NCI-H187 (cell line): ENCODE measurements around the gene SPINT2.

Source experiments
- DNase-seq, 2 experiments: peaks; one replicate each; lab custom pipeline; 2025; lab: John Stamatoyannopoulos, UW

Gene SPINT2

GRCh38 chr19:38294090-38294489 lies 29.7 kb downstream of the SPINT2 start:
- DNase-seq: no peak

DNA sequence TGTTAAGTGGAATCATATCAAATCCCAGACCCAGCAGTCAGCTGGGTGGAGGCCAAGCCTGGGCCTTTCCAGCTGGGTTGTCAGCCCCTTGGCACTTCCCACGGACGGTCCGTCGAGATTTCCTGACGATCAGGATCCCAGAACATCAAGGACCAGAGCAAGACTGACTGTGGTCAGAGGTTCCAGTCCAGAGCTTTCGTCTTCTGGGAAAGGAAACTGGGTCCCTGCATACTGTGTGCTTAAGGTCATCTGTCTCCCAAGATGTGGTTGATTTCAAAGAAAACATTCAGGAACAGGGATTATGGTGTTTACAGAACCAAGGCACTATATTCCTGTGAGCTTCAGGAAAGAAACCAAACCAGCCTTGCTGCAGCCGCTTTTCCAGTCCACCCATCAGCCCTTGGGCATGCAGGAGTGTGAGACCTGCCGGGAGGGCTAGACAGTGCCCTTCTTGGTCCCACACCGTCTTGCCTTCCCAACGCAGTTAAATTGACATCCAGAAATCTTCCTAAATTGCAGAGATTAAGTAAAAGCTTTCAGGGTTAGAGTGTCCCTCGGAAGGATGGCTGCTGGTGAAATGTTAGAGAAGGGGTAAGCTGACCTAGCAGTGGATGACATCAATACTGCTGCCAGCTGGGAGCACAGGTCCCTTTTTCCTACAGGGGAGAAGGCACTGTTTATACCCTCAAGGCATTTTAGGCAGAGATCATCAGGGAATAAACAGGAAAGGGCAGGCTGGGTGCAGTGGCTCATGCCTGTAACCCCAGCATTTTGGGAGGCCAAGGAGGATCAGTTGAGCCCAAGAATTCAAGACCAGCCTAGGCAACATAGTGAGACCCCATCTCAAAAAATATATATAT lies 34.7 kb downstream of the SPINT2 start:
- DNase-seq: no peak

GRCh38 chr19:38303517-38304351 lies 39.4 kb downstream of the SPINT2 start, which contains the start of gene C19orf33:
Gene C19orf33 (plus strand): TSS chr19:38304251. CDS start chr19:38304262, 11 bp downstream.
- DNase-seq: no peak

DNA sequence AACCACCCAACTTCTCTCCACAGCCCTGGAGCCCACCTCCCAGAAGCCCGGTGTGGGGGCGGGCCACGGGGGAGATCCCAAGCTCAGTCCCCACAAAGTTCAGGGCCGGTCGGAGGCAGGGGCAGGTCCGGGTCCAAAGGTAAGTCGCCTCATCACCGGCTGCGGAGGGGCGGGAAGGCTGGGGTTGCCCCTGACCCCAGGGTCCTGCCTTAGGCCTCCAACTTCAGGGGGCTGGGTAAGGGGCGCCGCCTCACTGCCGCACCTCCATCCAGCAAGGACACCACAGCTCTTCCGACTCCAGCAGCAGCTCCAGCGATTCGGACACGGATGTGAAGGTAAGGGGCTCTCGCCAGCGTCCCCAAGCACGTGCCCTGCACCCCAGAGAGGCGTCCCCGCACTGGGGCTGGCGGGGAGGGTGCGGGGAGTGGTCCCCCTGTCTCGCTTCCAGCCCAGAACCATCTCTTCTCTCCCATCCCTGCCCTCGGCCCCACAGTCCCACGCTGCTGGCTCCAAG lies 40.0 kb downstream of the SPINT2 start:
- no peak for DNase-seq

DNA sequence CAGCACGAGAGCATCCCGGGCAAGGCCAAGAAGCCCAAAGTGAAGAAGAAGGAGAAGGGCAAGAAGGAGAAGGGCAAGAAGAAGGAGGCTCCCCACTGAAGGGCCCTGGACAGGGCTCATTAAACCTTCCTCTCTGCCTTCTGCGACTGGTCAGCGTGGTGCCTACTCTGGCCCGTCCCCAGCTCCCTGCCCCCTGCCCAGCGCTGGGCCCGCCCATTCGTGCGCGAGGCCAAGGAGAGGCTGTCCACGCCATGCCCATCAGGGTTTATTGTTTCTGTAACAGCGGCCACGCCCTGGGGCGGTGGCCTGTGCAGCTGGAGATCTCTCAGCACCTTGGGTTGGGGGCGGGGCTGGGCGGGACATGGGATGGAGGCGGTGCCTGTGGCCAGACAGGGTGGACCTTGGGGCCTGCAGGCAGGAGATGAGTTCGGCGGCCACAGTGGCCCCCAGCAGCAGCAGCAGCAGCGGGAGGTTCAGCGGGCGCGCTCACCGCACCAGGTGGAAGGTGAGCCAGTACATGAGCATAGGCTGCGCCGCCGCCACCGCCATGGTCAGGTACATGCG lies 40.6 kb downstream of the SPINT2 start:
- peak; percentile 61 to 73 for DNase-seq

DNA sequence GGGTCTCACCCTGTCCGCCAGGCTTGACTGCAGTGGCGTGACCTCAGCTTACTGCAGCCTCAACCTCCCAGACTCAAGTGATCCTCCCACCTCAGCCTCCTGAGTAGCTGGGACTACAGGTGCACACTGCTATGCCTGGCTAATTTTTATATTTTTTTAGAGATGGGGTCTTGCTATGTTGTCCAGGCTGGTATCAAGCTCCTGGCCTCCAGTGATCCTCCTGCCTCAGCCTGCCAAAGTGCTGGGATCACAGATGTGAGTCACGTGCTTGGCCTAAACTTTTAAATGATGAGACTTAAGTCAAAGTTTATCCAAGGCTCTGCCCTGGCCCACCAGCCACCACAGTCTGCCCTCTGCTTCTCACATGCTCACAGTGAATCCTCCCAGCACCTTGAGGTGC lies 41.9 kb downstream of the SPINT2 start:
- DNase-seq: no peak

- DNase-seq: no peak
These were observed 42.7 kb downstream of the SPINT2 start for GRCh38 chr19:38307076-38307475.

- no peak for DNase-seq
These were observed 43.2 kb downstream of the SPINT2 start for GRCh38 chr19:38307597-38307996.

DNA sequence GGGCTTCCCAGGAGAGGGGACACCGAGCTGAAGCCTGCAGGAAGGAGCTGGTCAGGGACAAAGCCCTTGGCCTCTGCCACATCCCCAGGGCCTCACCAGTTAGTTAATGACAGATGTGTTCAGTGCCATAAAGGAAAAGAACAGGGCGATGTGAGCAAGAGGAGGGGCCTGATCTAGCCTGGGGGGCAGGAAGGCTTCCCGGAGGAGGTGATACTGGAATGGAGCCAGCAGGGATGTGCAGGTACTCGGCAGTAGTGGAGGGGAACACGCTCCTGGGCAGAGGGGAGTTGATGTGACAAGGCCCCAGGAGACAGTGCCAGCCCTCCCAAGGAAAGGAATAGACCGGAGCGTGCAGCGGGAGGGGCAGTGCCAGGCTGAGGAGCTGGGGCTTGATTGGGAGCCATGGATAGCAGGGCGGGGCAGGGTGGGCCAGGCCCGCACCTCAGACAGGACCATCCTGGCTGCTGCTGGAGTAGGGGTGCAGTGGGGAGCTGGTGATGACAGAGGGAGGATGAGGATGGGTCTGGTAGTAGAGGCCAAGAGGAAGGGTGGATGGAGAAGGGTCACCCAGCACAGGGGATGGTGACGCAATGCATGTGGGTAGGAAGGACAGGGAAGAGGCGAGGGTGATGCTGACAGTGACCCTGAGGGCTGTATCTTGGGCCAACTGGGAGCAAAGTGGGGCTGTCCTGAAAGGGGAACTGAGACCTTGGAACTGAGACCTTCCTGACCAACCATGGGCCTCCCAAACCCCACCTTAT lies 43.8 kb downstream of the SPINT2 start:
- no peak for DNase-seq

DNA sequence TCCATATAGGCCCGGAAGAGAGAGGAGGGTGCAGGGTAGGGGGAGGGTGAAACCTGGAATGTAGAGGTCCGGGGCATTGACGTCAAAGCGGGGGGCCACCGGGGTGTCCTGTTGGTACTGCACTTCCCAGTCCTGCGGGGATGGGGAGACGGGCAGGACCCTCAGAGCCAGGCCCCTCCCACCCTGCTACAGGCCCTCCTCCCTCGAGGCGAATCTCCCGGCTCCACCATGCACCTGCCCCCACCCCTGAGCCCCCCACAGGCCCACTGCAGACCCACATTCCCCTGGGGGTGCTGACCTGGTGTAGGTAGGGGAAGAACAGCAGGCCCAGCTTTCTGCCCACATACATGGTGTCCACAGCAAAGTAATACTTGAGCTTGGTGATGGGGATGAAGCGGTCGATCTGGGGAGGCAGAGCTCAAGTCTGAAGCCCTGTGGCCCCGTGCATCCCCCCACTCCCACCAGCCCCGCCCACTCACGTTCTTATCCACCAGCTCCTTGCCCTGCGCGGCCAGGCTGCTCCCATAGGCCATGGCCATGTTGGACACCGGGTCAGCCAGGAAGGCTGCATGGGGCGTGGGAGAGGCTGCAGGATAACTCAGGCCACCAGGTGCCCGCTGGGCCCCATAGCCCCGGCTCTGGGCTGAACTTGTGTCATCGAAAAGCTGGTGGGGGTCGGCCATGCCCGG lies 44.7 kb downstream of the SPINT2 start:
- no peak for DNase-seq

DNA sequence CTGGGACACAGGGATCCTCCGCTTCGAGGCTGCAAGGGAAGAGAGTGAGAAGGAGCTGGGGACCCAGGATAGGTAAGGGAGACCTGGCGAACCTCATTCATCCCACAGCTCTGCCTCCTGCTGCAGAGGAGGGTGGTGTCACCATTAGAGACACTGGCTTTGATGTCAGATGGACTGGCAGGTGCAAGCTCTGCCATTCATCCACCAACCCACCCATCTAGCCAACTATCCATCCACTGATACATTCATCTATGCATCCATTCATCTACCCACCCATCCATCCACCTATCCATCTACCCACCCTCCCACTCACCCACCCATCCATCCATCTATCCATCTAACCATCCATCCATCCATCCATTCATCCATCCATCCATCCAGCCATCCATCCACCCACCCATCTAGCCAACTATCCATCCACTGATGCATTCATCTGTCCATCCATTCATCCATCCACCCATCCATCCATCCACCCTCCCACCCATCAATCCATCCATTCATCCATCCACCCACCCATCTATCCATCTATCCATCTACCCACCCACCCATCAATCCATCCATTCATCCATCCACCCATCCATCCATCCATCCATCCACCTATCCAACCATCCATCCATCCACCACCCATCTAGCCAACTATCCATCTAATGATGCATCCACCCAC lies 45.4 kb downstream of the SPINT2 start:
- no peak for DNase-seq

DNA sequence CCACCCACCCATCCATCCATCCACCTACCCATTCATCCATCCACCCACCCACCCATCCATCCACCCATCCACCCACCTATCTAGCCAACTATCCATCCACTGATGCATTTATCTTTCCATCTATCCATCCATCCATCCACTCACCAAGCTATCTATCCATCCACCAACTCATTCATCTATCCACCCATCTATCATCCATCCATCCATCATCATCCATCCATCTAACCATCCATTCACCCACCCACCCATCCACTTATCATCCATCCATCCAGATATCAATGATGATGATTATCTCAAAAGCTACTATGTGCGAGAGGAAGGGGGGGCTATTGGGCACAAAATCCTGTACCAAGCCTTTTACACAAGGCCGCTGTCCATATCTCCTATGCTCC lies 45.9 kb downstream of the SPINT2 start:
- no peak for DNase-seq

GRCh38 chr19:38310986-38311385 lies 46.6 kb downstream of the SPINT2 start:
- DNase-seq: no peak

GRCh38 chr19:38315657-38316476 lies 51.5 kb downstream of the SPINT2 start, which contains the start of gene YIF1B:
Gene YIF1B (minus strand): TSS chr19:38315947. CDS start chr19:38315917, 30 bp downstream.
- peak; percentile 90 to 99 for DNase-seq

GRCh38 chr19:38316477-38317067 lies 52.2 kb downstream of the SPINT2 start:
- DNase-seq: no peak

DNA sequence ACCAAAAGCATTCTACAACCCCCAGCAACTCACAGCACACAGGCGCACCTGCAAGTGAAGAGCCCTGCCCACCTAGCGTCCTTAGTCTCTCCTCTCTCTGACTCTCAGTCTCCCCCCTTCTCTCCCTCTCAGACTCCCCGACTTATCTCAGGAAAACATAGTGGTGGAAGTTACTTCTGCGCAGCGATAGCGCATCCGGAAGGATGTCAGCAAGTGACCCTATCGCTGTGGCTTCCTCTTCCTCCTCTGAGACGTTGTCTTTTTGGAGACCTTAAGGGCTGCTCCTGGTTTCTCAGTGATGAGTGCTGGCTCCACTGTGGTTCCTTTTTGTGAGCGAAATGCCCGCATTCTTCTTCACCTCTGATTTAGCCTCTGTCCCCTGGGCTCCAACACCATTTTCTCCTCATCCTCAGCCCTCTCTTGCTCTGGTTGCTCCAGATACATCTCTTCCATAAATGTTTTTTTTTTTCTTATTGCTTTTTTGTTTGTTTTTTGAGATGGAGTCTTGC lies 52.8 kb downstream of the SPINT2 start:
- no peak for DNase-seq

DNA sequence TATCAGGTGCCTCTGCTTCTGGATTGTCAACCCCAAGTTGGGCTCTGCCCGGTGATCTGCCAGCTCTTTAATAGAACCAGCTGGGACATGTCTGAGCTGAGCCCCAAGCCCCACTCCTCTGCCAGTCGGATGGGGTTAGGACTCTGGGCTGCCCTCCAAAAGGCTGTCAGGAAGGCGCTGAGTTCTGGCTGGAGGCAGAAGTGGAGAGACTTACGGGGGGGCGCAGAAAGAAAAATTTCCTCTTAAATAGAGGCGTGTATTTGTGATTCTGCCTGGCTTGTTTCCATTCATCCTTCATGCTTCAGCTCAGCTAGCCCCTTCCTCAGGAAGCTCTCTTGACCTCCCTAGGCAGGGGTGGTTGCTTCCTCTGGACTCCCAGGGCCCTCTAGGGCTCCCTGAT lies 54.3 kb downstream of the SPINT2 start:
- DNase-seq: no peak

DNA sequence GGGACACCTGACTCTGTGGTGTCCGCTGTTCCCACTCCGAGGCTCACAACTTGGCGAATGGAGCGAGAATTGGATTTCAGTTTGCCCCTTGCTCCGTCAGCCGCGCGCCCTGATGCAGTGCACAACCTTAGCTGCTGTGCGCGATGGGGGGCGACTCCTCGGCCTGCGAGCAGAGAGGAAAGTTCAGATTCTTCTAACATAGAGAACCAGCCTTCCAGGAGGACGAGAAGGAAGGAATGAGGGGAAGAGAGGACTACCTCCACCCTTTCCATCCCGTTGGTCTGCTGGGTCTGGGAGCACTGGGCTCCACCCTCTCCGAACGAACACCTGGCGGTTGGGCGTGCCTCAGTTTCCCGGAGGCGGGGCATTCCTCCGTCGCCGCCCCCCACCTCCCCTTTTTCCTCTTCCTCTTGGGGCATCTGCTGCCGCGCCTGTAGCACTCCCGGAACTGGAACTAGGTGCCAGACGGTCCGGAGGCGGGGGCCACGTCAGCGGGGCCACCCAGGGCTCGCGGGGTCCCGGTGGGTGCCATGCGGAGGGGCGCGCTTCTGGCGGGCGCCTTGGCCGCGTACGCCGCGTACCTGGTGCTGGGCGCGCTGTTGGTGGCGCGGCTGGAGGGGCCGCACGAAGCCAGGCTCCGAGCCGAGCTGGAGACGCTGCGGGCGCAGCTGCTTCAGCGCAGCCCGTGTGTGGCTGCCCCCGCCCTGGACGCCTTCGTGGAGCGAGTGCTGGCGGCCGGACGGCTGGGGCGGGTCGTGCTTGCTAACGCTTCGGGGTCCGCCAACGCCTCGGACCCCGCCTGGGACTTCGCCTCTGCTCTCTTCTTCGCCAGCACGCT lies 55.3 kb downstream of the SPINT2 start, which contains the start of gene KCNK6:
TSS of gene KCNK6 (plus strand) at position 425 of the 838 bp plus-strand sequence. CDS start at position 531, 106 bp downstream.
- no peak for DNase-seq
